DMS 273 (cell line): ENCODE data around the gene RAP1GAP.

ENCODE experiments used
- DNase-seq: peaks from one replicate; lab custom pipeline; 2025; ENCODE audit not compliant: unreplicated experiment; lab: John Stamatoyannopoulos, UW

RAP1GAP gene

GRCh38 chr1:21669258-21670058 lies at the start of gene RAP1GAP:
Gene RAP1GAP (minus strand): TSS chr1:21669357. CDS start chr1:21620032, 49,325 bp downstream.
- DNase-seq, result peak; percentile 80

- no peak for DNase-seq
These were observed 47.0 kb upstream of the RAP1GAP start for GRCh38 chr1:21716169-21716568.

- no peak for DNase-seq
These were observed 38.7 kb upstream of the RAP1GAP start for GRCh38 chr1:21707891-21708290.

- no peak for DNase-seq
These were observed 38.1 kb upstream of the RAP1GAP start for GRCh38 chr1:21707086-21707840.

GRCh38 chr1:21706151-21706835 lies 37.1 kb upstream of the RAP1GAP start:
- DNase-seq, result peak; percentile 8

- DNase-seq, result no peak
These were observed 36.3 kb upstream of the RAP1GAP start for GRCh38 chr1:21705303-21705980.

- no peak for DNase-seq
These were observed 35.0 kb upstream of the RAP1GAP start for GRCh38 chr1:21704145-21704544.

GRCh38 chr1:21703318-21703963 lies 34.3 kb upstream of the RAP1GAP start:
- peak; percentile 52 for DNase-seq

- no peak for DNase-seq
These were observed 33.6 kb upstream of the RAP1GAP start for GRCh38 chr1:21702780-21703179.

GRCh38 chr1:21701401-21701800 lies 32.2 kb upstream of the RAP1GAP start:
- no peak for DNase-seq

GRCh38 chr1:21700094-21700493 lies 30.9 kb upstream of the RAP1GAP start:
- DNase-seq, result no peak

- no peak for DNase-seq
These were observed 27.8 kb upstream of the RAP1GAP start for GRCh38 chr1:21696931-21697330.

- DNase-seq, result no peak
These were observed 24.6 kb upstream of the RAP1GAP start for GRCh38 chr1:21693732-21694131.

- no peak for DNase-seq
These were observed 22.6 kb upstream of the RAP1GAP start for GRCh38 chr1:21691739-21692138.

- DNase-seq, result no peak
These were observed 20.7 kb upstream of the RAP1GAP start for GRCh38 chr1:21689661-21690372.

- no peak for DNase-seq
These were observed 17.9 kb upstream of the RAP1GAP start for GRCh38 chr1:21687081-21687529.

- DNase-seq, result no peak
These were observed 17.0 kb upstream of the RAP1GAP start for GRCh38 chr1:21685946-21686678.

GRCh38 chr1:21681426-21681825 lies 12.3 kb upstream of the RAP1GAP start:
- no peak for DNase-seq

- no peak for DNase-seq
These were observed 11.8 kb upstream of the RAP1GAP start for GRCh38 chr1:21680918-21681317.
